Measurements from ENCODE around the gene PPP1R1B.

PPP1R1B gene

GRCh38 chr17:39667945-39668924, 41.5 kb downstream of the PPP1R1B start, which contains the start of gene PNMT:
PNMT (plus strand) TSS chr17:39668453; CDS start chr17:39668476, 23 bp downstream.
- DNase-seq (ENCODE audit: low spot score) = peak; percentile 72

GRCh38 chr17:39669897-39670735, 43.4 kb downstream of the PPP1R1B start:
- DNase-seq (ENCODE audit: low spot score) = no peak

- no peak for DNase-seq (ENCODE audit: low spot score)
Observed at GRCh38 chr17:39670746-39671145, 44.0 kb downstream of the PPP1R1B start.

GRCh38 chr17:39671651-39672521, 45.1 kb downstream of the PPP1R1B start:
- peak; percentile 64 for DNase-seq (ENCODE audit: low spot score)

DNA sequence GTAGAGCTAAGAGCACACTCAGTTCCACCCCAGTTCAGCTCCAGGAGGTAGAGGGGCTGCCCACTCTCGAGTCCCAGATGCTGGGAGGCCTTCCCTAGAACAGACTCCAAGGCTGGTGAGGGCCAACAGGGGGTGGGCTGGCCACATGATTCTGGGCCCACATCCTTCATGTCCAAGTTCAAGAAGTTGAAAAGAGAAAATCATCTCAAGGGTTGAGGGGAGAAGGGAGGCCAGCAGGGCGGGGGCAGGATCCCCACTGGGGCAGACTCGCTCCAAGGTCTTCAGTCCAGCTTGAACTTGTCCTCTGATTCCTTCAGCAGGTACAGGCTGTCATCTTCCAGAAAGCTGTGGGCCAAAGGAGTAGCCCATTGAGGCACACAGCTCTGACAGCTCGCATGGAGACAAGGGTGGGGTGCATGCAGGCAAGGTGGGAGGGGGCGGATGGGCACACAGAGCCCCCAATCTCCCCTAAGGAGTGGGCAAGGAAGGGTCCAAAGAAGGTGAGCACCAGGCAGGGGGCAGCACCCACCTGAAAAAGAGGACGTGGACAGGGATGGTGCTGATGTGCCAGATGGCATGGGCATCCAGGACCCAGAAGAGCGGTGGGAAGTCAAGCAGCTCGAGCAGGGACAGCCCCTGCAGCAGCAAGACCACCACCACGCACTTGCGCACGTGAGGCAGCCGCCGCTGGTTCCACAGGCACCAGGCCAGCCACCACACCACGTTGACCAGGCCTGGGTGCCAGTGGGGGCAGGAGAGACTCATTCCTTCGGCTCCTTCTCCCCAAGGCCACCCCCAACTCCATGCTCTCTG, 46.0 kb downstream of the PPP1R1B start:
- DNase-seq (ENCODE audit: low spot score) = no peak

DNA sequence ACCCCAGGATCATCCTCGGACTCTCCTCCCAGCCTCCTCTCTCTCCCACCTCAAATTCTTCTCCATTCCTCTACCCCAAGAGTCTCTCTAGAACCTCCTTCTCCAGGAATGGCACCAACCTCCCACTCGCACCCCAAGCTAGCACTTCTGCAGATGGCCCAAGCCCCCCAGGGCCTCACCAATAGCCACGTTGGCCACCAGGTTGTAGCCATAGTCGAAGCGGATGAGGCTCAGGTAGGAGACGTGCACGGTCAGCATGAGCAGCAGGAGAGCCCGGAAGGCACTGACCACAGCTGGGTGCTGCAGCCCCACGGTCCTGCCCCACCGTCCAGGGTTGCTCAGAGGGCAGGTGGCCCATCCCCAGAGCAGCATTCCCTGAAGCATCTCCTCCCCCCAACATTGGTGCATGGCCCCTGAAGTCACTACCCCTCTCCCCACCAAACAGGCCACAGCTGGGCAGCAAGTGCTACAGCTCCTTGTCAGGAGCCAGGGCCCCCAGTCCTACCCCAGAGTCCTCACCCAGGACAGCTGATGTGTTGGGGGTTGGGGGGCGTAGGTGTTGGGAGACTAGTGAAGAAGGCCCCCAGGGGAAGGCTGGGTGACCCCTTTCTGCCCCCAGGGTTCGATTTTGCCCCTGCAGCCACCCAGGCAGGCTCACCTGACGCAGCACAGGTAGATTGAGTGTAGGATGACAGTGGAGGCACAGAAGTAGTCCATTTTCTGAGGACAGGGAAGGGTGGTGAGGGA, 46.8 kb downstream of the PPP1R1B start:
- DNase-seq (ENCODE audit: low spot score) = no peak

- DNase-seq (ENCODE audit: low spot score) = no peak
Observed at GRCh38 chr17:39674179-39674578, 47.4 kb downstream of the PPP1R1B start.

GRCh38 chr17:39674702-39675389, 48.1 kb downstream of the PPP1R1B start:
- DNase-seq (ENCODE audit: low spot score) = no peak

DNA sequence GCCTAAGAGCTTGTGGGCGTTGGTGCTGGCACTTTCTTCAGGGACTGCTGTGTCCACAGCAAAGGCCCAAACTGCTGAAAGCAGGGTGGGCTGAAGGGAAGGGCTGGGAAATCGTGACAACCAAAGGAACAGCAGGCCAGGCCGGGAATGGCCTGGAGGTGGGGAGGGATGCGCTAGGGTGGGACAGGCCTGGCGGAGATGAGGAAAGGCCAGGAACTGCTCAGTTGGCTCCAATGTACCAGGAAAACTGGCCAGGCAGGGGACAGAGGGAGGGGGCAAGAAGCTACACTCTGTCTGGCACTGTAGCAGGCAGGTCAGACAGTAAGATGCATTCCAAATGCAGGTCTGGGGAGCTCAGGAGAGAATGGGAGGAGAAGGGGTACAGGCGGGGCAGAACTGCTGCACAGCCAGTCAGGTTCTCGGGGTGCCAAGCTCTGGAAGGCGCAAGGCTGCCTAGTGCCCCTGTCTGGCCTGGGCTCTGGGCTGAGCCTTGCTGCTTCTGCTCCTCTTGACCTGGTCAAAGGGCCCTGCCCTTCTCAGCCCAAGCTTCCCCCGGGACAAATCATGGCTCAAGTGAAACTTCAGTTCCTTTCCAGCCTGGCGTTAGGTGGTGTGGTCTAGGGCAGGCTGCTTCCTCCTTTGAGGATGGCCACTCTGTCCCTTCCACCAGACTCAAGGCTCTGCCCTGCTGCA, 48.8 kb downstream of the PPP1R1B start:
- DNase-seq (ENCODE audit: low spot score) = no peak

DNA sequence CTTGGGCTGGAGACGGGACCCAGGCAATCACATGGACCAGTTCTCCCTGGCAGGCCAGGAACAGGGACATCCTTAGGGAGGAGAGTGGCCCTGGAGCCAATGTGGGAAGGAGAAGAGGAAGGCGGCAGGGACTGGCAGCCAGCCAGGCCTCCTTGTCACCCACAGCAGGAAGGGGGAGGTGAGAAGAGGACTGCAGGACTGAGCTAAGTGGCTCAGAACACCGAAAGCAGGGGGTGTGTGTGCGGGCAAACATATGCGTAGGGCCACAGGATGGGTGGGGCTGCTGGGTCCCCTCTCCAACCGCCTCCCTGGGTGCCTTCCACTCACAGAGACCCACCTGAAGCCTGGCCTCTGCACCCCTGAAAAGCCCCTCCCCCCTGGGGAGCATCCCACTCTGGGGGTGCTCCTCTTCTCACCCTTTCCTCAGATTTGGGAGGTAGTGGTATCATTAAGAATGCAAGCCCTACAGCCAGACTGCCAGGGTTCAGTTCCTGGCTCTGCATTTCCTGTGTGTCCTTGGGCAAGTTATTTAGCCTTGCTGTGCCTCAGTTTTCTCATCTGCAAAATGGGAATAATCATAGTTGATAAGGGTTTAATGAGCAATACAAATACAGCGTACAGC, 49.6 kb downstream of the PPP1R1B start:
- no peak for DNase-seq (ENCODE audit: low spot score)

GRCh38 chr17:39677072-39677471, 50.3 kb downstream of the PPP1R1B start:
- DNase-seq (ENCODE audit: low spot score) = no peak

DNA sequence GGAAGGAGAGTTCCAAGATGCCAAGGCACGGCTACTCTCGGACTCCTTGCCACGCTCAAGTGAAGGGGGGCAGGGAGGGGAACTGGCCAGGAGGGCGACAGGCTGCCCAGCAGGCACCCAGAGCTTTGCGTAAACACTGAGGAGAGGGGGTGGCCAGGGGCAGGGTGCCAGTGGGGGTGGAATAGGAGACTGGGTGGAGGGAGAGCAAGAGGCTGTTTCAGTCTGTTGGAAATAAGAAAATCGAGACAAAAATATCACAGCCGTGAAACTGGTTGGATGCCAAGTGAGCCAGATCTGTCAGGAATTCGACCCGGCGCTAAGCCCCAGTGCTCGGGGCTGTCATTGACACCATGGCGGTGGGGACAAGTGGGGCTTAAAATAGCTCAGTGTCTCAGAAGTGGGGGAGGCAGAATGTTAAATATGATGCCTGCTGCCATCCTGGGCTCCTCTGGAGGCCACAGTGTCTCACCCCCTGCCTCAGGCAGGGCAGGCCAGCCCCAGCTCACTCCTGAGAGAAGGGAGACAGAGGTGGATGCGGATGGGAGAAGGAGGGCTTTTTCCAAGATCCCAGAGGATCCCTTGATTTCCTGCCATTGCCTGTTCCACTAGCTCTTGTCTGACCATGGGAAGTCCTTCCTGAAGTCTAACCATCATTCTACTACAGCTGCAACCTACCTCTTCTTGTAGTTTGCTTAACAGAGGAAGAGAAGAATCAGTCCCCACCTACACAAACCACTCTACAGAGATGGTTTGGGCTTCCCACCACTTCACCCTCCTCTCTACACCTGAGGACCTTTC, 51.0 kb downstream of the PPP1R1B start:
- no peak for DNase-seq (ENCODE audit: low spot score)

- no peak for DNase-seq (ENCODE audit: low spot score)
Observed at GRCh38 chr17:39678340-39679116, 51.8 kb downstream of the PPP1R1B start.

DNA sequence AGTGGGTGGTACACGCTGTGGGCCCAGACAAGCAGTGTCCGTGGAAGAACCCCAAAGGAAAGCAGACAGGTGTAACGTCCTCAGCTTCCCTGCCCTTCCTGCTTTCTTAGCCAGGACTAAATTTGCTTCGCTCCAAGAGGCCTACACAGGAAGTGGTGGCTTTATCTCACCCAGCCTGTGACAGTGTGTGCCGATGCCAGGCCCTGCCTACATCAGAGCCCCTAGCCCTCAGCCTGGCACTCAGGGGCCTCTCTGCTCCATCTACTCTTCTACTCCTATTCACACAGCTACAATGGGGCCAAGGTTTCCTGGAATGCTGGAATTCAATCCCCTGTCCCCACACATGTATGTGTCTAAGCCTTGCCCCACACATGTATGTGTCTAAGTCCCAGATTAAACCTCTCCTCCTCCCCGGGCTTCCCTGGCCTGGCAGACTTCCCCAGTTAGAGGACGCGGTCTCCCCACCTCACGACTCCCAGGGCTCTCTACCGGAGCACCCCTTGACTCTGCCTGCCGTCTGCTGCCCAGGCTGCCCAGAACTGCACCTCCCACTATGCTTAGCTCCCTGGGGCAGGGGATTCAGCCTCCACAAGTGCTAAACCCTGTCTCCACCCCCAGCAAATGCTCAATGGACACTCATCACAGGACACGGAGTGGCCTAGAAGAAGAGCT, 52.9 kb downstream of the PPP1R1B start:
- no peak for DNase-seq (ENCODE audit: low spot score)

- DNase-seq (ENCODE audit: low spot score) = no peak
Observed at GRCh38 chr17:39683295-39683939, 56.7 kb downstream of the PPP1R1B start.
